ENCODE data around the gene ZNF503.

ZNF503 gene

DNA sequence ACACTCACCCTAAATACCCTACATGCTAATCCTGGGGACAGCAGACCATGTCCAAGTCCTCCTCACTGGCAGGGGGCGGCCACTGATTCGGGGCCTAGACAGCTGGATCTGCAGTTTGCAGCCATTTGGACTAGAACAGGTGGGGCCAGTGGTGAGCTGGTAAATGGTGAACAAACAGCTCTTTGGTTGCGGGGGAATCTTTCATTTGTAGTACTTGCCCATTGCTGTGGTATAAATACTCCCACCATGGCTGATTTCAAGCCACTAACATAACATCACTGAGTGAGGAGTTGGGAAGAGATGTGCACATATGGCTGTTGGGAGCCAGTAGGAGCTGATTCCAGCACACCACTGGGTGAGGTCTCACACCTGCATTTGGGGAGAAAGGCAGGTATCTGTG, 13.5 kb downstream of the ZNF503 start:
- TF ChIP-seq, protein P1, sequence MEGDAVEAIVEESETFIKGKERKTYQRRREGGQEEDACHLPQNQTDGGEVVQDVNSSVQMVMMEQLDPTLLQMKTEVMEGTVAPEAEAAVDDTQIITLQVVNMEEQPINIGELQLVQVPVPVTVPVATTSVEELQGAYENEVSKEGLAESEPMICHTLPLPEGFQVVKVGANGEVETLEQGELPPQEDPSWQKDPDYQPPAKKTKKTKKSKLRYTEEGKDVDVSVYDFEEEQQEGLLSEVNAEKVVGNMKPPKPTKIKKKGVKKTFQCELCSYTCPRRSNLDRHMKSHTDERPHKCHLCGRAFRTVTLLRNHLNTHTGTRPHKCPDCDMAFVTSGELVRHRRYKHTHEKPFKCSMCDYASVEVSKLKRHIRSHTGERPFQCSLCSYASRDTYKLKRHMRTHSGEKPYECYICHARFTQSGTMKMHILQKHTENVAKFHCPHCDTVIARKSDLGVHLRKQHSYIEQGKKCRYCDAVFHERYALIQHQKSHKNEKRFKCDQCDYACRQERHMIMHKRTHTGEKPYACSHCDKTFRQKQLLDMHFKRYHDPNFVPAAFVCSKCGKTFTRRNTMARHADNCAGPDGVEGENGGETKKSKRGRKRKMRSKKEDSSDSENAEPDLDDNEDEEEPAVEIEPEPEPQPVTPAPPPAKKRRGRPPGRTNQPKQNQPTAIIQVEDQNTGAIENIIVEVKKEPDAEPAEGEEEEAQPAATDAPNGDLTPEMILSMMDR (IDR thresholded peaks at IDR 0.05; ENCODE audit: low read depth, low read length): no peak
- H3K4me3 ChIP-seq (ENCODE audit: low read depth, low read length): no peak overlapping the region
- in situ Hi-C loops (cut with HindIII; ENCODE audit: low sequenced_read_pairs): no loop called here
- no peak for DNase-seq (ENCODE audit: low read depth, low spot score)

DNA sequence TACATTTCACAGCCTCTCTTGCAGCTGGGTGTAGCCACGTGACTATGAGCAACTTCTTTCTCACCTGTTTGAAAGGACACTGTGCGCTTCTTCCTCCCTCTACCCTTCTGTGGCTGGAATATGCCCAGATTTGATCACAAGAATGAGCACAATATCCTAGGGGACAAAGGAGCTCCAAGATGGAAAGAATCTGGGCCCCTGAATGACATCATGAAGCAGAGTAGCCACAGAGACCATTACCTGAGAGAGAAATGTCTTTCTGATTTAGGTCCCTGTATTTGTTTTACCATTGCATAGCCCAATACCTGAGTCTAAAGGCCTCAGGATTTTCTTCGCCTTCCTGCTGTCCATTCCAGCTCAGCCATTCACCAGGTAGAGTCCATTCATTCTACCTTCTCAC, 15.4 kb downstream of the ZNF503 start:
- TF ChIP-seq, protein P1 (IDR thresholded peaks at IDR 0.05; ENCODE audit: low read depth, low read length): no peak
- no peak overlapping the region for H3K4me3 ChIP-seq (ENCODE audit: low read depth, low read length)
- DNase-seq (ENCODE audit: low read depth, low spot score): no peak
- in situ Hi-C loops (cut with HindIII; ENCODE audit: low sequenced_read_pairs): no loop called here

DNA sequence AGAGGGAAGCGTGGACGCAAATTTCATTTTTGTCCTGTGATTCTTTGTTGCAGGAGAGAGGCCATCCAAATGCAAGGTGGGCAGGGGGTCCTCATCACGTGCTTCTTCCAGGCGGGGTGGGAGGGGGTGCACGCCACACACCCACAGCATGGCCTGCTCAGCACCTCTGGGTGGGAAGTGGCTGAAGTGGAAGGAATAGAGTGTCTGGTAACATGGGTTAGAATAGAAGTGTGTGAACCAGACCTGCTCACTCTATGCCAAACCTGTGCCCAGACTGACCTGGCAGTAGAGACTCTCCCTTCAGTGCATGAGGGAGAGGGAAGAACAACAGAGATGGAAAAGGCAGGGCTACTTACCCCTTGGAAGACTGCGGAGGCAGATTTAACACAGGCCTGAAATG, 21.7 kb downstream of the ZNF503 start:
- no peak overlapping the region for H3K4me3 ChIP-seq (ENCODE audit: low read depth, low read length)
- in situ Hi-C loops (cut with HindIII; ENCODE audit: low sequenced_read_pairs): no loop called here
- TF ChIP-seq, protein P1 (IDR thresholded peaks at IDR 0.05; ENCODE audit: low read depth, low read length): no peak
- DNase-seq (ENCODE audit: low read depth, low spot score): no peak

DNA sequence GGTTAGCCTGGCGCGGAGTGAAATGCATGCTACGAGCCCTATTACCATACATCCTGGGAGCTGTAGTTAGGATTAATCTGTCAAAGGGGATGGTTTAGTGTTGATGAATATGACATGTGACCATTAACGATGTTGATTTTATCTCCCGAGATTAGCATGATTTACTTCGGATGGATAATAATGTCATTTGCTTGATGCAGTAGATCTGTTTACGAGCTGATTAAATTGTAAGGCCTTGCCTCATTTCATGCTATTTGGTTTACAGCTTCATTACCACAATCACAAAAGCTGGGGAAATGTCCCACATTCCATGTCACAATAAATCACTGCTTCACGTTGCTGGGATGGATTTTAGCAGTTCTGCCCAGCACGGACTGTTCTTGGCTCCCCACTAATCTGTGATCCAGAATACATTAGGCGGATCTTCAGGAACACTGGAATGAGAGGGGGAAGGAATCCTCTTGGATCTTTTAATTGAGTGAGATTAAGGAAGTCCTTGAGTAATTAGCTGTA, 22.3 kb downstream of the ZNF503 start:
- TF ChIP-seq, protein P1 (IDR thresholded peaks at IDR 0.05; ENCODE audit: low read depth, low read length): no peak
- in situ Hi-C loops (cut with HindIII; ENCODE audit: low sequenced_read_pairs): no loop called here
- no peak overlapping the region for H3K4me3 ChIP-seq (ENCODE audit: low read depth, low read length)
- no peak for DNase-seq (ENCODE audit: low read depth, low spot score)

DNA sequence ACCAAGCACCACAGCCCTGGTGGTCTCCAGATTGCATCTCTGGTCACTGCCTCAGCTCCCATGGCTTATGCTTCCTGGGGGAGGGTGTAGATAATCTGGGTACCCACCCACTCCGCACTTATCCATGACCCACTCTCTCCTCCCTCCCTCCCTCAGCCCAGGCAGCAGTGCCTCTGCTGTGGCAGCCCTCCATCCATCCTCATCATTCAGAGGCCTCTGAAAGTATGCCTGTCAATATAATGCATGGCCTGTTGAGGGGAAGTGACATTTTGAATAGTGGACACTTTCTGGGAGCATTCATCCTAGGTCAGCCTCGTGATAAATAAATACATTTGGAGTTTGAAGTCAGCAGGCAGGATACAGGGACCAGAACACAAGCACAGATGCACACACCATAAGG, 23.2 kb downstream of the ZNF503 start:
- in situ Hi-C loops (cut with HindIII; ENCODE audit: low sequenced_read_pairs): no loop called here

DNA sequence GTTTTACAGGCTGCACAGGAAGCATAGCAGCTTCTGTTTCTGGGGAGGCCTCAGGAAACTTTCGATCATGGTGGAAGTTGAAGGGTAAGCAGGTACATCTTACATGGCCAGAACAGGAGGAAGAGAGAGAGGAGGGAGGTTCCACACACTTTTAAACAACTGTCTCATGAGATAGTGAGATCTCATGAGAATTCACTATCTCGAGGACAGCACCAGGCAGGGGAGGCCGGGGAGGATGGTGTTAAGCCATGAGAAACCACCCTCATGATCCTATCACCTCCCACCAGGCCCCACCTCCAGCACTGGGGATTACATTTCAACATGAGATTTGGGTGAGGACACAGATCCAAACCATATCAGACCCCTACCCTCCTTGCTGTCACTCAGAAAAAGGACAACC, 23.7 kb downstream of the ZNF503 start:
- TF ChIP-seq, protein P1 (IDR thresholded peaks at IDR 0.05; ENCODE audit: low read depth, low read length): no peak
- DNase-seq (ENCODE audit: low read depth, low spot score): no peak
- no peak overlapping the region for H3K4me3 ChIP-seq (ENCODE audit: low read depth, low read length)
- in situ Hi-C loops (cut with HindIII; ENCODE audit: low sequenced_read_pairs): no loop called here

More for the DNA sequence above, 23.2 kb downstream of the ZNF503 start:
- no peak for DNase-seq (ENCODE audit: low read depth, low spot score)
- TF ChIP-seq, protein P1 (IDR thresholded peaks at IDR 0.05; ENCODE audit: low read depth, low read length): no peak
- no peak overlapping the region for H3K4me3 ChIP-seq (ENCODE audit: low read depth, low read length)

DNA sequence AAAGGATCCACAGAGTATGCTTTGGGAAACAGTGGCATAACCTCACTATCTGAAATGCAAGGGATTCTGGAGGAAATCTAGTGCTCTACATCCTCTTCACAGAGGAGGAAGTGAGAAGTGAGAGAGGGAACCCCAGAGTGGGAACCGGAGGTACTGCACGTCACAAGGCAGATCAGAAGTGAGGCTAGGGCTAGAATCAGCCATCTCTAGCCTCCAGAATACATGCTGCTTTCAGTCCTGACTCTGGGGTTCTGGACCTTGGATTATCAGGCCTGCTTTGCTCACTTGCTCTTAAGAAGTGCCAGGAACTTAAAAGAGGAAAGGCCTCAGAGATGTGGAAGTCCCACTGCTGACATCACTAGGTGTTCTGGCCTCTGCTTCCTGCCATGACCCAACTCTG, 25.7 kb downstream of the ZNF503 start:
- in situ Hi-C loops (cut with HindIII; ENCODE audit: low sequenced_read_pairs): no loop called here
- TF ChIP-seq, protein P1 (IDR thresholded peaks at IDR 0.05; ENCODE audit: low read depth, low read length): no peak
- no peak overlapping the region for H3K4me3 ChIP-seq (ENCODE audit: low read depth, low read length)
- DNase-seq (ENCODE audit: low read depth, low spot score): no peak

All from astrocyte of the spinal cord (primary cell).